Heart right ventricle (tissue), 16 donors: ENCODE measurements around the gene NATD1. TPM values are rescaled to one million over a fixed set of nuclear protein-coding genes. Genes with fewer than 3 reads are reported as not detected.

Experiments
- ATAC-seq, 8 donors: fragments of 200-7000 bp; cut with Tn5 transposase; one replicate each; pipeline ENCODE4 v1.9.1; 2020; ENCODE audit warnings: mild to moderate bottlenecking in 8 of 8, moderate library complexity in 8 of 8, moderate number of reproducible peaks in 1 of 8
- DNase-seq, 2 donors: peaks; one replicate each; pipeline ENCODE4 v3.0.0-alpha.2; 2020
- H3K27ac ChIP-seq, 10 donors: fragments of 200-600 bp; sonication (generic) in 2 of 10; one replicate each; pipeline versions ENCODE4 v1.5.0 to v1.8.0; 2020 to 2022; ENCODE audit warnings: mild to moderate bottlenecking in 3 of 10
- H3K27me3 ChIP-seq, 7 donors: fragments of 200-600 bp; one replicate each; pipeline ENCODE4 v1.8.0; 2021 to 2022; ENCODE audit warnings: mild to moderate bottlenecking in 2 of 7
- H3K36me3 ChIP-seq, 9 donors: fragments of 200-600 bp; sonication (generic) in 1 of 9; one replicate each; pipeline versions ENCODE4 v1.5.0 to v1.8.0; 2020 to 2022; ENCODE audit warnings: mild to moderate bottlenecking in 2 of 9
- H3K4me1 ChIP-seq, 9 donors: fragments of 200-600 bp; sonication (generic) in 1 of 9; one replicate each; pipeline versions ENCODE4 v1.5.0 to v1.8.0; 2020 to 2022; ENCODE audit warnings: mild to moderate bottlenecking in 4 of 9
- H3K4me3 ChIP-seq, 10 donors: fragments of 200-600 bp; sonication (generic) in 2 of 10; one replicate each; pipeline versions ENCODE4 v1.5.0 to v1.8.0; 2020 to 2022; ENCODE audit warnings: mild to moderate bottlenecking in 7 of 10, moderate library complexity in 2 of 10
- H3K9me3 ChIP-seq, 11 donors: fragments of 200-600 bp in 10 of 11; sonication (generic) in 2 of 11; one replicate each; pipeline versions ENCODE4 v1.5.0 to v1.8.0; 2013 to 2022; ENCODE audit warnings: mild to moderate bottlenecking in 2 of 11, control low read depth in 1 of 11, moderate library complexity in 1 of 11
- WGBS, 2 donors: extraction: QIAGEN DNeasy Blood & Tissue Kit; methylation state at CpG; one replicate each; pipeline ENCODE4 v1.1.7; 2013; ENCODE audit warnings: inconsistent platforms in 1 of 2; 5-methylcytosine and 5-hydroxymethylcytosine counted together
- intact Hi-C, 10 donors: fragments of 100-400 bp; cut with DNase I; formaldehyde crosslinking; loops; one replicate each; pipeline versions ENCODE4 v1.11.1 to v1.14.2; 2022
- polyA plus RNA-seq, 2 donors: library from polyadenylated mRNA; stranded (reverse); fragments of 200-250 nt; gene quantifications; one replicate each; pipeline ENCODE4 v1.2.3, GENCODE V29; 2013
- total RNA-seq, 10 donors: library from RNA; stranded (reverse); fragmentation: NEBNext Ultra II Directional in 3 of 10; extraction: Animal tissue kit (Norgen Biotek cat#: 25700) in 3 of 10; gene quantifications; one replicate each; pipeline versions ENCODE4 v1.2.1 to v1.2.4, GENCODE V29; 2021 to 2023
- TF ChIP-seq, protein P1 (sequence below), 9 donors: fragments of 200-600 bp; sonication (generic) in 2 of 9; IDR thresholded peaks; one replicate each; pipeline versions ENCODE4 v1.5.0 to v1.8.0; 2021 to 2022; ENCODE audit warnings: antibody characterized with exemption in 9 of 9, mild to moderate bottlenecking in 5 of 9, moderate library complexity in 1 of 9
- donor health status: Arrhythmogenic right ventricular cardiomyopathy.
- donor health status: ischemic (EF 13 %, LVEDD 7.1; RV severe dilation, severe dysfunction).
- donor health status: healthy with polysubstance abuse.
- donor health status: DM: no; HTN: yes; CAD: no.
- donor health status: DM: no; HTN: no; CAD: no.
- donor health status: ischemic (EF 25% LVEDD 6.9; RV normal size, moderate dysfunction).
- donor health status: ischemic (EF 25% LVEDD 5.7; RV mildly dilated, moderate dysfunction).
- donor health status: healthy.
- donor health status: DM: yes; HTN: yes; CAD: no.
- donor health status: Ischemic cardiomyopathy.
- donor health status: ischemic (EF 35%, LVEDD 5.7; RV mildly dilated, moderate dysfunction).
- donor health status: nonischemic (EF 11% LVEDD 7.7; RV severe dilation, severe dysfunction).
- donor health status: DM: yes; HTN: yes; CAD: no.
- donor health status: PGD.
- donor health status: ischemic (EF 29% LVEDD 5.4; RV normal size, mild dysfunction).
- donor health status: nonischemic (EF 23%, LVEDD 6.1; RV moderate dilation, normal function).

Gene NATD1
- total and polyA plus RNA-seq, 12 donors, result 3.1 to 23.1 (median 18.1) TPM

DNA sequence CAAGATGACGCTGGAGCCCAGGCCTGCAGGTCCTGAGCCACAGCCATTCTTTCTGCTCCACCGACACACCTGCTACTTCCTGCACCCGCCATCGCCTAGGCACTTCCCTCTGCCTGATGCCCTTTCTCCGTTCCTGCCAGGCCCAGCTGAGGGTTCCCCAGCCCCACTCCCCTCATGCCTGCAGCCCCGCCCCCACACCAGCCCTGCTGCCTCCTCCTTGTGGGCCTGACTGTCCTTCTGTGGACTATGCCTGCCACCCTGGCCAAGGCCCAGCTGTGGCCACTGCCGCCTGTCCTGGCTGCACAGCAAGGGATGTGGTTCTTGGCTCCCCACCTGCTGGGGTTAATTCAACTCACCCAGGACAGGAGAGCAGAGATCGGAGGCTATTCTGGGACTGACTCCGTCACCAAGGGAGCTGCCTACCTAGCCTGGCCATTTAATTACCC lies 7.5 kb downstream of the NATD1 start:
- intact Hi-C loops, result loop anchor here in 1 of 10 donors (5.0 kb wide), 1 partner anchor 33 kb away; the partner anchor contains the start of gene TMEM11
- no peak overlapping the region for H3K4me3 ChIP-seq
- peaks cover 3 to 83% (median 36%) of the 10 kb centered on the region in 9 donors for H3K4me1 ChIP-seq
- H3K9me3 ChIP-seq, result no peaks in the 10 kb centered on the region
- DNase-seq (no peak), ATAC-seq (peak in 6 of 8 donors; percentile 35 to 67 (median 48))
- no peaks in the 10 kb centered on the region for H3K27me3 ChIP-seq
- H3K36me3 ChIP-seq, result peaks cover 0 to 26% (median 0%) of the 10 kb centered on the region in 9 donors
- peak overlapping the region in 8 of 10 donors; percentile 35 to 70 (median 48) for H3K27ac ChIP-seq
- 65 to 77% methylated on average over 9 of the region's 9 CpGs for WGBS, 2 donors
- TF ChIP-seq, protein P1, sequence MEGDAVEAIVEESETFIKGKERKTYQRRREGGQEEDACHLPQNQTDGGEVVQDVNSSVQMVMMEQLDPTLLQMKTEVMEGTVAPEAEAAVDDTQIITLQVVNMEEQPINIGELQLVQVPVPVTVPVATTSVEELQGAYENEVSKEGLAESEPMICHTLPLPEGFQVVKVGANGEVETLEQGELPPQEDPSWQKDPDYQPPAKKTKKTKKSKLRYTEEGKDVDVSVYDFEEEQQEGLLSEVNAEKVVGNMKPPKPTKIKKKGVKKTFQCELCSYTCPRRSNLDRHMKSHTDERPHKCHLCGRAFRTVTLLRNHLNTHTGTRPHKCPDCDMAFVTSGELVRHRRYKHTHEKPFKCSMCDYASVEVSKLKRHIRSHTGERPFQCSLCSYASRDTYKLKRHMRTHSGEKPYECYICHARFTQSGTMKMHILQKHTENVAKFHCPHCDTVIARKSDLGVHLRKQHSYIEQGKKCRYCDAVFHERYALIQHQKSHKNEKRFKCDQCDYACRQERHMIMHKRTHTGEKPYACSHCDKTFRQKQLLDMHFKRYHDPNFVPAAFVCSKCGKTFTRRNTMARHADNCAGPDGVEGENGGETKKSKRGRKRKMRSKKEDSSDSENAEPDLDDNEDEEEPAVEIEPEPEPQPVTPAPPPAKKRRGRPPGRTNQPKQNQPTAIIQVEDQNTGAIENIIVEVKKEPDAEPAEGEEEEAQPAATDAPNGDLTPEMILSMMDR (IDR thresholded peaks at IDR 0.05), result no peak

DNA sequence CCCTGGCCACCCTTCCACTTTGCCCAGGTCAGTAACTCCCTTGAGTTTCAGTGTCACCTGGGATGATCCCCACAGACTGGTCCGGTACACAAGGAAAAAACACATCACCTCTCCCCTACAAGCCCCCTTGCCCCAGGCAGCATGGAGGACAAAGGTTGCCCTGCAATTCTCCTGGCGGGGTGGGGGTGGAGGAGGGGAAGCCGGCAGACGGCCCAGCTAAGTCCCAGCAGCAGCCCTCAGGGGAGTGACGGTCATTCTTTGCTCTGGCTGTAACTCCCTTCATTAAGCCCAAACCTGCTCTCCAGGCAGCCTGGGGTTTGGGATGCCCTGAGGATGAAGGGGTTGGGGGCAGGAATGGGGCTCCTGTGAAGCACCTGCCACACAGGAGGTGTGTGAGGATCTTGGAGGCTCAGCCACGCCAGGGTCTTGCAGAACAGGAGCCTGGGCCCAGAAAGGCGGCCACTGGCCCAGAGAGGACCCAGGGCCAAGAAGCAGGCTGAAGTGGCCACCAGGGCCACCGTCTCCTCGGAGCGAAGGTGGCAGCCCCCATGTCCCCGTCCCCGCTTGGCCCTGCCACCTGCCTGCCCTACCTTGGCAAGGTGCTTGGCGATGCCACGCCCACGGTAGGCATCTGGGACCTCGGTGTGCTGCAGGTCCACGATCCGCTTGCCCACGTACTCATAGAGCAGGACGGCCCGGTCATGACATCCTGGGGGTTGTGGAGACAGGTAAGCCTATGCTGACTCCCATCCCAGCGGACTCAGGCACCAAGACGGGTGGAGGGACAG lies 9.5 kb downstream of the NATD1 start:
- Histone ChIP-seq H3K27ac (peak overlapping the region in 6 of 10 donors; percentile 23 to 70 (median 62)), H3K9me3 (no peaks in the 10 kb centered on the region), H3K4me1 (peaks cover 0 to 63% (median 25%) of the 10 kb centered on the region in 9 donors), H3K4me3 (no peak overlapping the region), H3K36me3 (peaks cover 0 to 32% (median 0%) of the 10 kb centered on the region in 9 donors), H3K27me3 (no peaks in the 10 kb centered on the region)
- TF ChIP-seq, protein P1 (IDR thresholded peaks at IDR 0.05), result no peak
- intact Hi-C loops, result no loop called here
- WGBS, 2 donors, result 83 to 84% methylated on average over 23 of the region's 23 CpGs
- DNase-seq (no peak), ATAC-seq (no peak)

DNA sequence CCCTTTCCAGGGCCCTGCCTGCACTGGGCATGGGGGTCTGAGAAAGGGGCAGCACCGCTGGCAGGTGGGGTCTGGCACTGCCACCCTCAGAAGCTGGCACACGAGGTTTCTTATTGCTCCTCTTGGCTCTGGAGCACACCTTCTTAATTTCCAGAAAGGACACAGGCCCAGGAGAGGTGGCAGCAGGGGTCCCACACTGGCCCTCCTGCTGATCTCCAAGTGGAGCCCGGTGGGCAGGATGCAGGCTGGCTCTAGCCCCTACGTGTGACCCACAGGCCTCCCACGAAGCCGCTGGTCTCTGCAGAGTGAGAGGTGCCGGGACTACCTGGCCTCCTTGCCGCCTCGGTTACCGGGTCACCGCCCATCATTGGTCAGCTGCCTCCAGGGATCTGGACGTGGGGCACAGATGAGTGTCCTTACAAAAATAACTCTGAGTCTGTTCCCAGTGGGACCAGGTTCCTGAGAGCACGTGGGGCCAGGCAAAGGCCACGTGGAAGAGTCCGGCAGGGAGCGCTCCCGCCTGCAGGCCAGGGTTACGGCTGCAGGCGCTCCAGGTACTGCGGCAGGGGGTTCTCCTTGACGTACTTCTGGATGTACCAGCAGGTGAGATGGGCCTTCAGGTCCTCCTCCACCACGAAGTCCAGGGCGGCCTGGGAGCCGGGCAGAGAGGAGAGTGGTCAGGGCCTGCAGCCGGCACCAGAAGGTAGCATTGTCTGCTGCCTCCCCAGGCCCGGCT lies 10.3 kb downstream of the NATD1 start:
- Histone ChIP-seq H3K27ac (peak overlapping the region in 8 of 10 donors; percentile 23 to 70 (median 62)), H3K9me3 (no peaks in the 10 kb centered on the region), H3K4me3 (no peak overlapping the region), H3K36me3 (peaks cover 0 to 32% (median 0%) of the 10 kb centered on the region in 9 donors), H3K27me3 (no peaks in the 10 kb centered on the region), H3K4me1 (peaks cover 0 to 55% (median 18%) of the 10 kb centered on the region in 9 donors)
- DNase-seq (peak; percentile 54 to 58), ATAC-seq (peak; percentile 66 to 86 (median 73))
- TF ChIP-seq, protein P1 (IDR thresholded peaks at IDR 0.05), result peak in 3 of 9 donors; percentile 30 to 39 (median 31)
- 66 to 73% methylated on average over 26 of the region's 26 CpGs for WGBS, 2 donors
- intact Hi-C loops, result no loop called here

DNA sequence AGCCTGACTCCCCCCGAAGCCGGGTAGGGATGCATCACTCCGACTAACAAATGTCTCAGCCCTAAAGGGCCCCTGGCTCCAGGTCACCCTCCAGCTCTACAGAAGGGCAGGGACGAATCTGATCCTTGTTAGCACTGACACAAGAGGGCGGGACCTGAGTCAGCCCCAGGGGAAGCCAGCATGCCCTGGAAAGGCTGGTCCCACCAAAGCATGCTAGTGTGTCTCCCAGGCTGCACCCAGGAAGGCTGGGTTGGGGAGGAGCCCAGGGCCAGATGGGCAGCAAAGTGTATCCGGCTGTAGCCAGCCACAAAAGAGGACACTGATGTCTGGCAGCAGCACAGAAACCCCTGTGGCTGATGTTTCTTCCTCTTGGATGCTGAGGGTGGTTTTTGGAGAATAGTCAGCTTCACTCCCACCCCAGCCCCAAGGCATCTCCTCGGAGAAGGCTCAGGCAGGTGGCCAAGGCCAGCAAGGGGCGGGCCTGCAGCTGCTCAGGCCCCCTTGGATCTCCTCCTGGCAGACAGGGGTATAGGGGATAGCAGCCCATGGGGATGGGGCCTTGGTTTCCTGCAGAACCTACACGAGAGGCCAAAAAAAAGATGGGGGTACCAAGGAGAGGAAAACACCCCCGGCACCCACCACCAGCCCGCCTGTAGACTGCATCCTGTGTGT lies 11.0 kb downstream of the NATD1 start:
- TF ChIP-seq, protein P1 (IDR thresholded peaks at IDR 0.05), result no peak
- Histone ChIP-seq H3K27ac (peak overlapping the region in 7 of 10 donors; percentile 23 to 70 (median 68)), H3K36me3 (peaks cover 0 to 32% (median 0%) of the 10 kb centered on the region in 9 donors), H3K9me3 (no peaks in the 10 kb centered on the region), H3K27me3 (no peaks in the 10 kb centered on the region), H3K4me3 (no peak overlapping the region), H3K4me1 (peaks cover 0 to 48% (median 13%) of the 10 kb centered on the region in 9 donors)
- DNase-seq (no peak), ATAC-seq (peak in 4 of 8 donors; percentile 1 to 11 (median 4))
- WGBS, 2 donors, result 71 to 72% methylated on average over 11 of the region's 11 CpGs
- intact Hi-C loops, result no loop called here
